ENCODE measurements around the gene INAFM1. TPM values are rescaled to one million over a fixed set of nuclear protein-coding genes. Genes with fewer than 3 reads are reported as not detected.
A peak's percentile ranks its signal among the peaks of the same experiment; 100 is the strongest.

The INAFM1 gene
- total RNA-seq, 1 donor from 2014 or later, result 16.7 TPM

DNA sequence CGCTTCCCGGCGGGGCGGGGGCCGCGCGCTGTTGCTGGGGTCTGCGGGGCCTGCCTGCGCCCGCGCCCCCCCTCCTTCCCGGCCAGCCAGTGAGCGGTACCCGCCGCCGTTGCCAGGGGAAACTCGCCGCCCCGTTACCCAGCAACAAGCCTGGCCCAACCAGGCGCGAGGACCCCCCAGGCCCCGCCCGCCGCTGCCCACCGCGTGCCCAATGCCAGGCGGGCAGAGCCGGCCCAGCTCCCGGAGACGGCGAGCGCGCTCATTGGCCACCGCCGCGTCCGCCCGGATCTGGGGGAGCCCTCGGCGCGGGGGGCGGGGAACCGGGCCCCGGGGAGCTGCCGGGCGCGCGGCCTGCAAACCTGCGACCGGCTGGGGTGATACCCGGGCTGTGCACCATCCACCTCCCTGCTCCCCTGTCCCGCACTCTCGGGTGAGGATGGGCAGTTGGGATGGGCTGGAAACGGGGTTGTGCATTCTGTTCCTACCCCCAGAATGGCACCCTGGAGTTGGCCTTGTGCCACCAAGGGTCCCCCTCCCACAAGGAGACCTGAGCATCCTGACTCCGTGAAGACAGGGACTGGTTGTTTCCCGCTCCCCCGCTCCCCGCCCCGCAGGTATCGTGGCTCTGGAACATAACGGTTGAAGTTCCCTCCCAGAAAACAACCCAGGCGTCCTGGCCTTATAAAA is 34.9 kb upstream of the INAFM1 start:
- no peaks in the 10 kb centered on the region for H3K36me3 Mint-ChIP-seq (ENCODE audit: unreplicated experiment)
- no peak overlapping the region for H3K27ac Mint-ChIP-seq (ENCODE audit: unreplicated experiment)
- H3K4me3 Mint-ChIP-seq (ENCODE audit: unreplicated experiment), result peak overlapping the region; percentile 29
- DNase-seq (ENCODE audit: extremely low spot score, unreplicated experiment), result peak; percentile 94
- H3K27me3 Mint-ChIP-seq (ENCODE audit: unreplicated experiment), result no peaks in the 10 kb centered on the region
- H3K9me3 Mint-ChIP-seq (ENCODE audit: unreplicated experiment), result no peaks in the 10 kb centered on the region
- TF ChIP-seq, protein P1, sequence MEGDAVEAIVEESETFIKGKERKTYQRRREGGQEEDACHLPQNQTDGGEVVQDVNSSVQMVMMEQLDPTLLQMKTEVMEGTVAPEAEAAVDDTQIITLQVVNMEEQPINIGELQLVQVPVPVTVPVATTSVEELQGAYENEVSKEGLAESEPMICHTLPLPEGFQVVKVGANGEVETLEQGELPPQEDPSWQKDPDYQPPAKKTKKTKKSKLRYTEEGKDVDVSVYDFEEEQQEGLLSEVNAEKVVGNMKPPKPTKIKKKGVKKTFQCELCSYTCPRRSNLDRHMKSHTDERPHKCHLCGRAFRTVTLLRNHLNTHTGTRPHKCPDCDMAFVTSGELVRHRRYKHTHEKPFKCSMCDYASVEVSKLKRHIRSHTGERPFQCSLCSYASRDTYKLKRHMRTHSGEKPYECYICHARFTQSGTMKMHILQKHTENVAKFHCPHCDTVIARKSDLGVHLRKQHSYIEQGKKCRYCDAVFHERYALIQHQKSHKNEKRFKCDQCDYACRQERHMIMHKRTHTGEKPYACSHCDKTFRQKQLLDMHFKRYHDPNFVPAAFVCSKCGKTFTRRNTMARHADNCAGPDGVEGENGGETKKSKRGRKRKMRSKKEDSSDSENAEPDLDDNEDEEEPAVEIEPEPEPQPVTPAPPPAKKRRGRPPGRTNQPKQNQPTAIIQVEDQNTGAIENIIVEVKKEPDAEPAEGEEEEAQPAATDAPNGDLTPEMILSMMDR (IDR thresholded peaks at IDR 0.05), result no peak
- H3K4me1 Mint-ChIP-seq (ENCODE audit: unreplicated experiment), result peaks cover 26% of the 10 kb centered on the region

GRCh38 chr19:47240556-47240955 is 34.1 kb upstream of the INAFM1 start:
- TF ChIP-seq, protein P1 (IDR thresholded peaks at IDR 0.05), result no peak
- Mint-ChIP-seq H3K4me3 (ENCODE audit: unreplicated experiment) (no peak overlapping the region), H3K9me3 (ENCODE audit: unreplicated experiment) (no peaks in the 10 kb centered on the region)

DNA sequence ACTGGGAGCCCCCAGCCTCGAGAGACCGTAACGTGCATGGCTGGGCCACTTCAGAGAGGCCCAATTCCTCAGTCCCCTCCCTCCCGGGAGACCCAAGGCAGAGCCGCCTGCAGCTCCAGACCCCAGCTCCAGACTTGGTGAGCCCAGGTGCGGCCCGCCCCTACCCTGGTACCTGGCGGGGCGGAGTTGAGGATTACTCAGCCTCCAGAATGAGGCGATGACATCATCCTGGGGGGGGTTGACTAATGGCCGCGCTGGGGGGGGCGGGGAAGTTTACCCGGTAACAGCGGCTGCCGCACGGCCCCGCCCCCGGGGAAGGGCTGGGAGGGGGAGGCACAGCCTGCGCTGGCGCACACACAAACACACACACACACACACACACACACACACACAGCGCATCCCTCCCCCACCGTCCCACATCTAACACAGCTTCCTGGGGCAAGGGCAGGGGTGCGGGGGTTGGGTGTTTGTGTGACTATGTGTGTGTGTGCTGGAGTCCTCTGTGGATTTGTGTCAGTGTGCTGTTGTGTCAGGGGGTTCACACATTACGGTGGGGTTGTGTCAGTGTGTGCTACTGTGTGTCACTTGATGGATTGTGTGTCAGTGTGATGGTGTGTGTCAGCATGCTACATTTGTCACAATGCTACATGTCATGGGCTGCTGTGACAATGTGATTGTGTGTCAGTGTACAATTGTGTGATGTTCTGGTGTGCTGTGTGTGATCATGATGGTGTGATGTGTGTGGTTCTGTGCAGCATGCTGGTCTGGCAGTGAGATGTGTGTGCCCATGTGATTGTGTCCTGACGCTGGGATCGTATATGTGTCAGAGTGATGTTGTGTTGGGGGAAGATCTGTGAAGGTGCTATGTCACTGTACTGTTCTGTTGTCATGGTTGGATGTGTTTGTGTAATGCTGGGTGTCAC is 33.4 kb upstream of the INAFM1 start:
- Mint-ChIP-seq H3K27ac (ENCODE audit: unreplicated experiment) (no peak overlapping the region), H3K4me3 (ENCODE audit: unreplicated experiment) (no peak overlapping the region), H3K9me3 (ENCODE audit: unreplicated experiment) (no peaks in the 10 kb centered on the region), H3K4me1 (ENCODE audit: unreplicated experiment) (peaks cover 27% of the 10 kb centered on the region), H3K27me3 (ENCODE audit: unreplicated experiment) (no peaks in the 10 kb centered on the region), H3K36me3 (ENCODE audit: unreplicated experiment) (no peaks in the 10 kb centered on the region)
- TF ChIP-seq, protein P1 (IDR thresholded peaks at IDR 0.05), result no peak
- no peak for DNase-seq (ENCODE audit: extremely low spot score, unreplicated experiment)

More at GRCh38 chr19:47240556-47240955, 34.1 kb upstream of the INAFM1 start:
- H3K36me3 Mint-ChIP-seq (ENCODE audit: unreplicated experiment), result no peaks in the 10 kb centered on the region
- no peak for DNase-seq (ENCODE audit: extremely low spot score, unreplicated experiment)
- peaks cover 27% of the 10 kb centered on the region for H3K4me1 Mint-ChIP-seq (ENCODE audit: unreplicated experiment)
- no peaks in the 10 kb centered on the region for H3K27me3 Mint-ChIP-seq (ENCODE audit: unreplicated experiment)
- no peak overlapping the region for H3K27ac Mint-ChIP-seq (ENCODE audit: unreplicated experiment)

GRCh38 chr19:47241919-47242577 is 32.6 kb upstream of the INAFM1 start:
- Mint-ChIP-seq H3K36me3 (ENCODE audit: unreplicated experiment) (no peaks in the 10 kb centered on the region), H3K4me3 (ENCODE audit: unreplicated experiment) (no peak overlapping the region), H3K27me3 (ENCODE audit: unreplicated experiment) (no peaks in the 10 kb centered on the region), H3K27ac (ENCODE audit: unreplicated experiment) (no peak overlapping the region), H3K9me3 (ENCODE audit: unreplicated experiment) (no peaks in the 10 kb centered on the region), H3K4me1 (ENCODE audit: unreplicated experiment) (peaks cover 27% of the 10 kb centered on the region)
- TF ChIP-seq, protein P1 (IDR thresholded peaks at IDR 0.05), result no peak
- DNase-seq (ENCODE audit: extremely low spot score, unreplicated experiment), result no peak

All from osteocyte (in vitro differentiated cells).